ENCODE measurements around the gene CISH.

The CISH gene

GRCh38 chr3:50573566-50574443 is 37.8 kb downstream of the CISH start:
- H3K4me3 ChIP-seq (ENCODE audit: low read depth, low read length), result no peak overlapping the region

DNA sequence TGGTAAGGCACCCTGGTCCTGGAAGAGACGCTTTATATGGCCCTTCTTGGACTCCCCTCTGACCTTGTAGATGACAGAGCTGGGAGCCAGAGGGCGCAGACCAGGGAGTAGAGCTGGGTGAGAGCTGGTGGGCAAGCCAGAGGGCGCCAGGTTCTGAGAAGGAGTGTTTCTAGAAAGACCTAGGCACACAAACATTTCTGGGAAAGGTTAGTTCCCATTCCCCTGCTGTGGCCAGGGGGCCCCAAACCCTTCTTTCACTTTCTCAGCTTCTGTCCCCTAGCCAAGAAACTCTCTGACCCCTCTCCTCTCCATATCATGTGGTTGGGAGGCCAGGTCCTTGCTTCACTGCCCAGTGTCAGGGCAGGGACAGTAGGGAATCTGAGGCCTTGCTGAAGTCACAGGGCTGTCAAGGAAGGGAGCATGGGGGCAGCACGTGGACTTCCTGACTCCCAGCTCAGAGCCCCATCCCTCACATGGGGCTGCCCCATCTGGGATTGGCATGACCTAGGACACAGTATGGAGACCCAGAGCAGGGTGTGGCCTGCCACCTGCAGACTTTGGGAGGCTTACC is 38.7 kb downstream of the CISH start:
- no peak overlapping the region for H3K4me3 ChIP-seq (ENCODE audit: low read depth, low read length)

DNA sequence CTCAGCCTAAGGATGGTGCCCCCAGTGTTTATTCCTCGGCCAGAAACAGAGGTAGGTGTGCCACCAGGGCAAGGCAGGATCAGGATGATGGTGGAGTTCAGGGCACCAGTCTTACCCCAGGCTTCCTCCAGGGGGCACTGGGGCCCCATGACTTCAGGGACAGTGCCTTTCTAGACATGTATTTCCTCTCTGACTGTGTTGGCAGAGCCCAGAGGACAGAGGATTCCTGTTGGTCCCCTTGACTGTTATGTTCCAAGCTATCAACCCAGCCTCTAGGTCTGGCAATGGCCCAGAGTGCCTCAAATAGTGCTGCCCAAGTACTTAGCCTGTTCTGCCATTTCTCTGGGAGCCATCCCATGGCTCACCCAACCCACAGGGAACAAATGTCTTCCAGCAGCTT is 39.4 kb downstream of the CISH start:
- no peak overlapping the region for H3K4me3 ChIP-seq (ENCODE audit: low read depth, low read length)

- H3K4me3 ChIP-seq (ENCODE audit: low read depth, low read length), result no peak overlapping the region
These were observed 40.1 kb downstream of the CISH start for GRCh38 chr3:50571486-50571885.

GRCh38 chr3:50570508-50571279 is 40.9 kb downstream of the CISH start:
- H3K4me3 ChIP-seq (ENCODE audit: low read depth, low read length), result no peak overlapping the region

GRCh38 chr3:50568947-50569749 is 42.4 kb downstream of the CISH start, which contains the start of gene HEMK1:
TSS of gene HEMK1 (plus strand) at chr3:50569522. CDS start at chr3:50571105, 1,583 bp downstream.
- H3K4me3 ChIP-seq (ENCODE audit: low read depth, low read length), result peak within 1 kb of the TSS; percentile 88

GRCh38 chr3:50567386-50568167 is 44.0 kb downstream of the CISH start, which contains the start of gene C3orf18:
TSS of gene C3orf18 (minus strand) at chr3:50567747. CDS start at chr3:50565699, 2,048 bp downstream.
- peak within 1 kb of the TSS; percentile 52 for H3K4me3 ChIP-seq (ENCODE audit: low read depth, low read length)

GRCh38 chr3:50567011-50567385 is 44.6 kb downstream of the CISH start:
- H3K4me3 ChIP-seq (ENCODE audit: low read depth, low read length), result peak overlapping the region; percentile 52

DNA sequence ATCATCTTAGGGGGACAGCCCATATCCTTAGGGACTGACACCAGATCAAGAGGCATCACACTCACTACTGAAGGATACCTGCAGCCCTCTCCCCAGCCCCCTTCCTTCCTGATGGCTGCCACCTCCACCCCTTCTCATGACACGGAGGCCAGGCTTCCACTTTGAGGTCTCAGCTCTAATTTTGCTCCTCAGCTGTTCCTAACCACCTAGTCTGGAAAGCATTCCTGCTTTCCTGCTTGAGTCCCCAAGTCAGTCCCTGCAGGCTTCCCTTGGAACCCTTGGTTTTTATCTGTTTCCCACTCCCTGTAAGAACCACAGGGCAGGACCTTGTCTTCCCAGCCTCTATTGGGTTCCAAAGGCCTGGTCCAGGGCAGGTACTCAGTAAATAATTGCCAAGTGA is 47.3 kb downstream of the CISH start:
- no peak overlapping the region for H3K4me3 ChIP-seq (ENCODE audit: low read depth, low read length)

- H3K4me3 ChIP-seq (ENCODE audit: low read depth, low read length), result no peak overlapping the region
These were observed 47.7 kb downstream of the CISH start for GRCh38 chr3:50563867-50564266.

GRCh38 chr3:50562861-50563260 is 48.7 kb downstream of the CISH start:
- no peak overlapping the region for H3K4me3 ChIP-seq (ENCODE audit: low read depth, low read length)

DNA sequence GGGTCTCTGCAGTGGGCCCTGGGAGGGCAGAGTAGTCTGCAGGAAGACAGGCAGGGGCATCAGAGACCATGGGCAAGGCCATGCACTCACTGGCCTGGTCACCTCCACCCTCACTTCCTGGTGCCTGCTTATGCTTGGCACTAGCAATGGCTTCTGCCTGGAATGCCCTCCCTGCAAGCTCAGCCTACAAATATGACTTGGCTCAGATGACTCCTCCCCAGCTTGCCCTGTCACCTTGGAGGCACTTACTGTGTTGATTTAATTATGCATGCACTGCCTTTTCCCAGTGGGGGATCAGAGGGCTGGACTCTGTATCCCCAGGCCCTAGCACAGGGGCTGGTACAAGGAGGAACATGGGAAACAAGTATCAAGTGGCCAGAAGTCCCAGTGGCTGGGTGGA is 51.9 kb downstream of the CISH start:
- no peak overlapping the region for H3K4me3 ChIP-seq (ENCODE audit: low read depth, low read length)

- H3K4me3 ChIP-seq (ENCODE audit: low read depth, low read length), result no peak overlapping the region
These were observed 53.7 kb downstream of the CISH start for GRCh38 chr3:50557915-50558314.

- H3K4me3 ChIP-seq (ENCODE audit: low read depth, low read length), result no peak overlapping the region
These were observed 54.5 kb downstream of the CISH start for GRCh38 chr3:50557106-50557505.

Measured in iPS-11a (cell line).